Measurements from ENCODE around the gene ZDHHC8.
"Not testable (repeated sequence)": the region's sequence is repeated elsewhere in the genome, so short reads cannot be mapped to it uniquely, and the experiment has no call there.

Gene ZDHHC8

GRCh38 chr22:20157430-20158183 lies 26.0 kb downstream of the ZDHHC8 start:
- ChIA-PET CTCF (interaction anchor here (0.7 to 5.6 kb wide), 28 partner anchors 10 to 298 kb away, joined by 3 to 89 read pairs (median 5); partner anchors contain the start of gene DGCR6L), POLR2A (interaction anchor here (1.0 kb wide), 1 partner anchor 80 kb away, joined by 3 read pairs; no protein-coding TSS in a partner anchor)
- H3K4me3 ChIP-seq (ENCODE audit: low read depth, low read length), result no peak overlapping the region
- DNase-seq (ENCODE audit: low read depth, low spot score), result no peak
- no peak for TF ChIP-seq CTCF (IDR thresholded peaks at IDR 0.05; ENCODE audit: insufficient read depth, low read length, missing control alignments)

- TF ChIP-seq CTCF (IDR thresholded peaks at IDR 0.05; ENCODE audit: insufficient read depth, low read length, missing control alignments), result no peak
- H3K4me3 ChIP-seq (ENCODE audit: low read depth, low read length), result no peak overlapping the region
- DNase-seq (ENCODE audit: low read depth, low spot score), result no peak
- ChIA-PET CTCF (interaction anchor here (1.4 to 5.6 kb wide), 4 partner anchors 126 to 134 kb away, joined by 8 to 89 read pairs (median 22); no protein-coding TSS in a partner anchor), POLR2A (no interaction called here)
These were observed 26.9 kb downstream of the ZDHHC8 start for GRCh38 chr22:20158391-20159036.

GRCh38 chr22:20159076-20159475 lies 27.5 kb downstream of the ZDHHC8 start:
- CTCF ChIA-PET, result interaction anchor here (0.7 to 2.8 kb wide), 4 partner anchors 16 to 133 kb away, joined by 3 to 30 read pairs (median 6); no protein-coding TSS in a partner anchor
- POLR2A ChIA-PET, result no interaction called here
- no peak overlapping the region for H3K4me3 ChIP-seq (ENCODE audit: low read depth, low read length)
- TF ChIP-seq CTCF (IDR thresholded peaks at IDR 0.05; ENCODE audit: insufficient read depth, low read length, missing control alignments), result no peak
- no peak for DNase-seq (ENCODE audit: low read depth, low spot score)

GRCh38 chr22:20159531-20159930 lies 27.9 kb downstream of the ZDHHC8 start:
- CTCF ChIA-PET, result interaction anchor here (0.7 to 2.8 kb wide), 7 partner anchors 16 to 157 kb away, joined by 3 to 30 read pairs (median 3); no protein-coding TSS in a partner anchor
- H3K4me3 ChIP-seq (ENCODE audit: low read depth, low read length); POLR2A ChIA-PET; DNase-seq (ENCODE audit: low read depth, low spot score): not testable (repeated sequence)

- ChIA-PET CTCF (interaction anchor here (0.8 to 2.8 kb wide), 6 partner anchors 15 to 157 kb away, joined by 3 to 30 read pairs (median 4); no protein-coding TSS in a partner anchor), POLR2A (no interaction called here)
- no peak for TF ChIP-seq CTCF (IDR thresholded peaks at IDR 0.05; ENCODE audit: insufficient read depth, low read length, missing control alignments)
- DNase-seq (ENCODE audit: low read depth, low spot score), result no peak
- H3K4me3 ChIP-seq (ENCODE audit: low read depth, low read length), result no peak overlapping the region
These were observed 28.4 kb downstream of the ZDHHC8 start for GRCh38 chr22:20160041-20160440.

- H3K4me3 ChIP-seq (ENCODE audit: low read depth, low read length), result no peak overlapping the region
- DNase-seq (ENCODE audit: low read depth, low spot score), result no peak
- ChIA-PET CTCF (no interaction called here), POLR2A (no interaction called here)
- no peak for TF ChIP-seq CTCF (IDR thresholded peaks at IDR 0.05; ENCODE audit: insufficient read depth, low read length, missing control alignments)
These were observed 33.3 kb downstream of the ZDHHC8 start for GRCh38 chr22:20164863-20165262.
